Osteoblast (primary cell): Measurements from ENCODE around the gene RASGRF2. TPM values are rescaled to one million over a fixed set of nuclear protein-coding genes. Genes with fewer than 3 reads are reported as not detected.

Experiments
- DNase-seq: peaks from one replicate; pipeline ENCODE4 v3.0.0; 2011; ENCODE audit warnings: low spot score, mixed read lengths; ENCODE audit not compliant: insufficient read length; ENCODE audit errors: missing footprints
- H2AFZ ChIP-seq: 2 replicates; pipeline ENCODE4 v1.6.0; 2011; ENCODE audit warnings: mild to moderate bottlenecking, low read length
- H3K27ac ChIP-seq: 2 replicates; pipeline ENCODE4 v1.5.1; 2011; ENCODE audit warnings: mild to moderate bottlenecking, low read depth, low read length, moderate library complexity
- H3K27me3 ChIP-seq: 2 replicates; pipeline ENCODE4 v1.6.0; 2012; ENCODE audit warnings: mild to moderate bottlenecking, control low read depth, inconsistent platforms, low read length, moderate library complexity; ENCODE audit not compliant: insufficient read depth
- H3K36me3 ChIP-seq: 2 replicates; pipeline ENCODE4 v1.5.1; 2011; ENCODE audit warnings: mild to moderate bottlenecking, low read length, control low read depth, moderate library complexity; ENCODE audit not compliant: insufficient read depth
- H3K4me1 ChIP-seq: 2 replicates; pipeline ENCODE4 v1.5.1; 2011; ENCODE audit warnings: mild to moderate bottlenecking, low read length, control low read depth, moderate library complexity; ENCODE audit not compliant: insufficient read depth
- H3K4me2 ChIP-seq: 2 replicates; pipeline ENCODE4 v1.6.0; 2011; ENCODE audit warnings: mild to moderate bottlenecking, low read length; ENCODE audit not compliant: insufficient read depth
- H3K4me3 ChIP-seq: fragments of 200-600 bp; sonication (generic); 3 replicates; pipeline ENCODE4 v1.5.1; 2012; ENCODE audit warnings: mild to moderate bottlenecking, low read length, inconsistent platforms; ENCODE audit not compliant: insufficient read depth
- H3K79me2 ChIP-seq: 2 replicates; pipeline ENCODE4 v1.6.0; 2012; ENCODE audit warnings: mild to moderate bottlenecking, low read length, control low read depth, inconsistent platforms; ENCODE audit not compliant: insufficient read depth
- H3K9me3 ChIP-seq: 2 replicates; pipeline ENCODE4 v1.5.1; 2011; ENCODE audit warnings: low read depth, low read length, control low read depth
- H4K20me1 ChIP-seq: 2 replicates; pipeline ENCODE4 v1.6.0; 2012; ENCODE audit warnings: mild to moderate bottlenecking, low read length, control low read depth; ENCODE audit not compliant: insufficient read depth
- CTCF ChIP-seq: IDR thresholded peaks from 2 replicates; pipeline ENCODE4 v1.5.1; 2011; ENCODE audit warnings: mild to moderate bottlenecking, low read depth, low read length, moderate library complexity; ENCODE audit errors: extremely low read depth
- total RNA-seq: library from RNA; depleted of rRNA; stranded (reverse); fragments of >200 nt; gene quantifications from 2 replicates; pipeline ENCODE4 v1.2.3, GENCODE V29; 2012

RASGRF2 gene
- total RNA-seq, 1 donor, result under 0.01 TPM

DNA sequence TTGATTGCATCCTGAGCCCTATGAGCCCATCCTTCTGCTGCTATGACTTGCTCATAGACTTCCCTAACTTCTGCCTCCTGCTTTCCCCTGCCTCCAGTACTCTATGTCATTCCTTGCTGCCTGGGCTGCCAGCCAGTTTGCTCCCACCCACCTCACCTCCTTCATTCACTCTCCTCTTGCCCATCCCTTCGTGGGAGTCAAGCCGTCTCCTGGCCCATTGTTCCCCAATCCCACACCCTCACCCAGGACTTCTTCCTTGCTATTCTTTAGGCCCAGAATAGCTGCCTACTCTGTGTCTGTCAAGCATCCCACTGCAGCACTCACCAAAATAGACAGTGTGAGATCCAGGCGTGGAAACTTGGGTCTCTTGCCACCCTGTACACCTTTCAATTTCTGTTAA is 131.0 kb downstream of the RASGRF2 start:
- no peak overlapping the region for H3K4me3 ChIP-seq
- H3K27me3 ChIP-seq, result no peaks in the 10 kb centered on the region
- H3K79me2 ChIP-seq, result no peaks in the 10 kb centered on the region
- no peaks in the 10 kb centered on the region for H3K4me1 ChIP-seq
- no peak overlapping the region for H2AFZ ChIP-seq
- no peaks in the 10 kb centered on the region for H3K9me3 ChIP-seq
- TF ChIP-seq CTCF, result no peak
- no peak for DNase-seq
- no peak overlapping the region for H3K4me2 ChIP-seq
- no peak overlapping the region for H3K27ac ChIP-seq
- no peaks in the 10 kb centered on the region for H3K36me3 ChIP-seq
- no peaks in the 10 kb centered on the region for H4K20me1 ChIP-seq

- Histone ChIP-seq H3K27me3 (peaks cover 2% of the 10 kb centered on the region), H3K4me1 (no peaks in the 10 kb centered on the region), H3K27ac (no peak overlapping the region), H3K4me3 (no peak overlapping the region), H2AFZ (no peak overlapping the region), H4K20me1 (no peaks in the 10 kb centered on the region), H3K36me3 (no peaks in the 10 kb centered on the region), H3K4me2 (no peak overlapping the region), H3K79me2 (no peaks in the 10 kb centered on the region), H3K9me3 (no peaks in the 10 kb centered on the region)
- no peak for TF ChIP-seq CTCF
- DNase-seq, result no peak
These were observed 133.5 kb downstream of the RASGRF2 start for GRCh38 chr5:81093536-81094196.

GRCh38 chr5:81095835-81096234 is 135.7 kb downstream of the RASGRF2 start:
- Histone ChIP-seq H3K4me2 (no peak overlapping the region), H3K79me2 (no peaks in the 10 kb centered on the region), H3K4me1 (no peaks in the 10 kb centered on the region), H4K20me1 (no peaks in the 10 kb centered on the region), H3K27ac (no peak overlapping the region), H3K9me3 (no peaks in the 10 kb centered on the region), H3K4me3 (no peak overlapping the region), H2AFZ (no peak overlapping the region), H3K27me3 (peaks cover 2% of the 10 kb centered on the region), H3K36me3 (no peaks in the 10 kb centered on the region)
- no peak for DNase-seq
- TF ChIP-seq CTCF, result no peak

GRCh38 chr5:81097713-81098112 is 137.6 kb downstream of the RASGRF2 start:
- no peak for DNase-seq
- TF ChIP-seq CTCF, result no peak

More at GRCh38 chr5:81097713-81098112, 137.6 kb downstream of the RASGRF2 start:
- Histone ChIP-seq H3K4me3 (no peak overlapping the region), H3K4me2 (no peak overlapping the region), H3K79me2 (no peaks in the 10 kb centered on the region), H3K9me3 (no peaks in the 10 kb centered on the region), H3K4me1 (no peaks in the 10 kb centered on the region), H3K27ac (no peak overlapping the region), H2AFZ (no peak overlapping the region), H4K20me1 (no peaks in the 10 kb centered on the region), H3K27me3 (peaks cover 2% of the 10 kb centered on the region), H3K36me3 (no peaks in the 10 kb centered on the region)
